Muscle layer of colon (tissue), 2 donors: ENCODE results near the gene CPSF4.

Experiments used
- H3K27ac ChIP-seq: one replicate; pipeline ENCODE4 v1.7.0; 2013; ENCODE audit warnings: low read depth, mild to moderate bottlenecking, low read length, moderate library complexity
- H3K27me3 ChIP-seq, 2 donors: one replicate each; pipeline ENCODE4 v1.7.0; 2013; ENCODE audit warnings: low read length in 2 of 2, mild to moderate bottlenecking in 2 of 2; ENCODE audit not compliant: insufficient read depth in 2 of 2, control insufficient read depth in 1 of 2
- H3K36me3 ChIP-seq: one replicate; pipeline ENCODE4 v1.7.0; 2013; ENCODE audit warnings: mild to moderate bottlenecking, low read length; ENCODE audit not compliant: insufficient read depth
- H3K4me1 ChIP-seq: one replicate; pipeline ENCODE4 v1.7.0; 2013; ENCODE audit warnings: mild to moderate bottlenecking, low read length; ENCODE audit not compliant: insufficient read depth
- H3K4me3 ChIP-seq, 2 donors: one replicate each; pipeline ENCODE4 v1.7.0; 2013; ENCODE audit warnings: low read length in 2 of 2, low read depth in 1 of 2, mild to moderate bottlenecking in 1 of 2, moderate library complexity in 1 of 2
- H3K9ac ChIP-seq: one replicate; pipeline ENCODE4 v1.7.0; 2013; ENCODE audit warnings: low read length
- H3K9me3 ChIP-seq: one replicate; pipeline ENCODE4 v1.7.0; 2013; ENCODE audit warnings: mild to moderate bottlenecking, low read length
- donor health status: abdominal sarcoma.
- donor health status: Adenocarcinoma of cecum.

Gene CPSF4

DNA sequence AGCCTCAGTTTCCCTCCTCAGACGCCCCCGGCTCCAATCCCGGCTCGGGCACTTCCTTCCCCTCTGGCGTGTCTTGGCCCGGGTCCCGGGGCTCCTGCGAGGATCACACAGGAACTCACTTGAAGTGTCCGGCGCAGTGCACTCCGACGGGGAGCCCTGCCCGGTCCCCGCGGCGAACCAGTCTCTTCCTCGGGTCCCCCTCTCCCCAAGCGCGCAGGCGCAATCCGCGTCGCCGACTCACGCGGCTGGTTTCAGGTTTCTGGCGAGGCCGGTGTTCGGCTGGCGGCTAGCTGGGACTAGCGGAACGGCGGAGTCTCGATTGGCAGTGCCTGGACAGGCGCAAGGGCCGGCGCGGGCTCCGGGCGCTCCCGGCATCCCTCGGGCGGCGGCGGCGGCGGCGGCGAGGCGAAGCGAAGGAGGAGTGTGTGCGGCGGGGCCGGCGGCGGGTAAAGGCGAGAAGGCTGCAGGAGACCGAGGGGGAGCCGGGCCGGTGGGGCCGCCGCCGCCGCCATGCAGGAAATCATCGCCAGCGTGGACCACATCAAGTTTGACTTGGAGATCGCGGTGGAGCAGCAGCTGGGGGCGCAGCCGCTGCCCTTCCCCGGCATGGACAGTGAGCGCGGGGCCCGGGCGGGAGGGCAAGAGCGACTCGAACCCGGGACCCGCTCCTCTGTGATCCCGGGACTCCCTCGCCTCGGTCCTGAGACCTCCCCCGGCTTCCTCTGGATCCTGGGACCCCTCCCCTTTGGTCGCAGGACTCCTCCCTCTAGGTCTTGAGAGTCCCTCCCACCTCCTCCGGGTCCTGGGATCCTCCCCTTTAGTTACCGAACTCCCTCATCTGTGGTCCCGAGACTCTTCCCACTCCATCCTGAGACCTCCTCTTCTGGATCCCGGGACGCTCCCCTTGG, at the start of gene CPSF4, which contains the start of gene PTCD1:
Gene CPSF4 (plus strand): TSS at position 371 of the 908 bp plus-strand sequence. CDS start 140 bp downstream, at position 511.
Gene PTCD1 (minus strand): TSS at position 226 of the 908 bp plus-strand sequence. CDS start 3,556 bp downstream, outside the sequence.
- Histone ChIP-seq H3K27ac (peak within 1 kb of the TSS; percentile 81), H3K27me3 (no peaks in the 10 kb centered on the region), H3K9me3 (no peaks in the 10 kb centered on the region), H3K36me3 (peaks cover 6% of the 10 kb centered on the region), H3K4me3 (peak within 1 kb of the TSS; percentile 75 to 97), H3K9ac (peak within 1 kb of the TSS; percentile 84), H3K4me1 (peaks cover 20% of the 10 kb centered on the region)

DNA sequence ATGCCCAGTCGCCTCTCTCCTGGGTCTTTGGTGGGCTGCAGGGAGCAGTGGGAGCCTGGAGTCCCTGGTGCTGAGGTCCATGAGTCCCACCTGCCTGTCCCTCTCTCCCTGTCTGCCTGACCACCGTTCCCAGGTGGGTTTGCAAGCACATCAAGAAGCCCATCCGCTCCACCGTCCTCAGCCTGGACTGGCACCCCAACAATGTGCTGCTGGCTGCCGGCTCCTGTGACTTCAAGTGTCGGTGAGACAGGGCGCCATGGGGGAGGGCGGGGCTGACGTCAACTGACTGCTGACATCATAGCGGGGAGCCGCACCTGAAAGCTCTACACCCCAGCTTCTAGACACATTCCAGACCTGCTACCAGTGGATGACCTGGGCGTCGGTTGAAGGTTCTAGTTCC, 49.0 kb upstream of the CPSF4 start:
- no peak overlapping the region for H3K27ac ChIP-seq
- H3K9ac ChIP-seq: no peak overlapping the region
- H3K4me3 ChIP-seq: no peak overlapping the region
- H3K36me3 ChIP-seq: peaks cover 9% of the 10 kb centered on the region
- no peaks in the 10 kb centered on the region for H3K27me3 ChIP-seq
- H3K9me3 ChIP-seq: no peaks in the 10 kb centered on the region
- peaks cover 16% of the 10 kb centered on the region for H3K4me1 ChIP-seq

DNA sequence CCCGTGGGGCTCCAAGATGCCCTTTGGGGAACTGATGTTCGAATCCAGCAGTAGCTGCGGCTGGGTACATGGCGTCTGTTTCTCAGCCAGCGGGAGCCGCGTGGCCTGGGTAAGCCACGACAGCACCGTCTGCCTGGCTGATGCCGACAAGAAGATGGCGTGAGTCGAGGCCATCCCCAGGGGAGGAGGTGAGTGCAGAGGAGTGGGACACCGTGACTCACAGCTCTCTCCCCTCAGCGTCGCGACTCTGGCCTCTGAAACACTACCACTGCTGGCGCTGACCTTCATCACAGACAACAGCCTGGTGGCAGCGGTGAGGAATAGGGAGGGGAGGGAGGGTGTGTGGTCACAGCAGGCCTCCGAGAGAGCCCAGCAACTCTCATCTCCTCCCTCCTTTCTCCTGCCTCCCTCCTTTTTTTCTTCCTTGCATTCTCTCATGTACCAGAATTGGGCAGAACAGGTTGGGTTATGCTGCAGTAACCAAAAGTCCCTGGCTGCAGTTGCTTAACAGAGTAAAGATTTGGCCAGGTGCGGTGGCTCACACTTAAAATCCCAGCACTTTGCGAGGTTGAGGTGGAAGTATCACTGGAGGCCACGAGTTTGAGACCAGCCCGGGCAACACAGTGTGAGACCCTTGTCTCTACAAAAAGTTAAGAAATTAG, 47.7 kb upstream of the CPSF4 start:
- Histone ChIP-seq H3K9ac (no peak overlapping the region), H3K36me3 (peaks cover 9% of the 10 kb centered on the region), H3K9me3 (no peaks in the 10 kb centered on the region), H3K4me3 (no peak overlapping the region), H3K27me3 (no peaks in the 10 kb centered on the region), H3K27ac (no peak overlapping the region), H3K4me1 (peaks cover 16% of the 10 kb centered on the region)

DNA sequence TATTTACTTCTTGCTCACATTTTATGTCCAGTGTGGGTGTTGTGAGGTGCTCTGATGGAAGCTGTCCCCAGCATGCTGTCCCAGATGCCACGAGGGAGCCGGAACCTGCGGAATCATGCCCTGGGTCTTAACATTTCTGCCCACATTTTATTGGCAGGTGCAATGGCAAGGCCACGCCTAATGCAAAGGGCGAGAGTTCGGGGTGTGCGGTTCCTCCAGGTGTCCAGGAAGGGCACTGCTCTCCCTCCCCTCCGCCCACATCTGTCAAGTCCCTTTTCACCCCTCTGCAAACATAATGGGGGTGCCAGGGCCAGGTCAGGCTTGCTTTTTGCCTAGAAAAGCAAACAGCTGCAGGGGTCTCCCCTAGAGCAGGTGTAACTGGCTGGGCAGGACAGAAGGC, 46.7 kb upstream of the CPSF4 start:
- Histone ChIP-seq H3K27ac (no peak overlapping the region), H3K9me3 (no peaks in the 10 kb centered on the region), H3K9ac (no peak overlapping the region), H3K36me3 (peaks cover 8% of the 10 kb centered on the region), H3K27me3 (no peaks in the 10 kb centered on the region), H3K4me3 (no peak overlapping the region), H3K4me1 (peaks cover 16% of the 10 kb centered on the region)

DNA sequence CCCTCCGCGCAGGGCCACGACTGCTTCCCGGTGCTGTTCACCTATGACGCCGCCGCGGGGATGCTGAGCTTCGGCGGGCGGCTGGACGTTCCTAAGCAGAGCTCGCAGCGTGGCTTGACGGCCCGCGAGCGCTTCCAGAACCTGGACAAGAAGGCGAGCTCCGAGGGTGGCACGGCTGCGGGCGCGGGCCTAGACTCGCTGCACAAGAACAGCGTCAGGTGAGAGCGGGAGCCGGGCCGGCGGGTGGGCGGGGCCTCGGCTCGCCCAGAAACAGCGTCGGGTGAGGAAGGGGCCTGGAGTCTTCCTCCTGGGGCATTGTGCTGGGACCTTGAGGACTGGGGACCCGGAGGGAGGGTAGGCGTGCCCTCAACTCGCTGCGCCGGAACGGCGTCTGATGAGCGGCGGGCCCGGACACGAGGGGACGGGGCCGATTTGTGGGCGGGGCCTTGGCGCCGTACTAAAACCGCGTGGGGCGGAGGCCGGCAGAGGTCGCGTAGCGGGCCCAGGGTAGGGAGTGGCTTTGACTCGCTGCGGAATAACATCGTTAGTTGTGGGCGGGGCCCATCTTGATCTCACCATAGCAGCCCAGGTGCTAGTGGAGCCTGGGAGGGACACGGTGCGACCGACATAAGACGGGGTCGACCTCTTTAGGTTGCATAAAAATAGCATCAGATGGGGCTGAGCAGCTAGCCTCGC, 45.9 kb upstream of the CPSF4 start:
- Histone ChIP-seq H3K4me3 (peak overlapping the region; percentile 50 to 74), H3K36me3 (peaks cover 16% of the 10 kb centered on the region), H3K27ac (peak overlapping the region; percentile 56), H3K27me3 (no peaks in the 10 kb centered on the region), H3K9me3 (no peaks in the 10 kb centered on the region), H3K4me1 (peaks cover 16% of the 10 kb centered on the region), H3K9ac (peak overlapping the region; percentile 20)

DNA sequence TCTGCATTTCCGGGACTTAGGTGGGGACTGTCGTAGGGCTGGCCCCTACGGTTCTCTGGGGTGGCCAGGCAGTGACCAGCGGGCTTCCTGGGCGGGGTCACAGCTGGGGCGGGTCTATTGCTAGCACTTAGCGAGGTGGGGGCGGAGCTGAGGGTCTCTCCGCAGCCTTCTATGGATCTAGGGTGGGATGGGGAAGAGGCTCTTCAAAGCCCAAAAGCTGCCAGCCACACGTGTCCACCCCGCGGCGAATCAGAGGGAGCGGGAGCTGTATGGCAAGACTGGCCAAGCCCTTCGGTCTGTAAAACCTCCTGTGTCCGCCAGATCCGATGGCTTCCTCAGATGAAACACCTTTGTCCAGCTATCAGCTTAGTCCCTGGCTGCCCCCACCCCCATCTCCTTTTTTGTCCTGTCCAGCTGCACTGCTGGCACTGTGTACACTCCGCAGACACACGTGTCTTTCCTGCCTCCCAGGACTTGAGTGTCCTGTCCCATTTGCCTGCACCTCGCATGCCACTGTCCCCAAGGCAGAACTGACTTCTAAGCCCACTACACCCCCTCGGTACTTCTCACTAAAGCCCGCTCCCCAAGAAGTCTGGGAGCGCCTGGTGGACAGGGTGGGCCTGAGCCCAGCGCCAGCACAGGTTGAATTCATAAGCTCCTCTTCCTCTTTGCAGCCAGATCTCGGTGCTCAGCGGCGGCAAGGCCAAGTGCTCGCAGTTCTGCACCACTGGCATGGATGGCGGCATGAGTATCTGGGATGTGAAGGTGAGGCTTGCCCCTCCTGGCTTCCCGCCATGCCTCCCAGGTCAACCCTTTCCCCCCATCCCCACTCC, 45.2 kb upstream of the CPSF4 start:
- H3K36me3 ChIP-seq: peaks cover 24% of the 10 kb centered on the region
- peaks cover 16% of the 10 kb centered on the region for H3K4me1 ChIP-seq
- H3K4me3 ChIP-seq: peak overlapping the region; percentile 50 to 74
- peak overlapping the region; percentile 56 for H3K27ac ChIP-seq
- no peaks in the 10 kb centered on the region for H3K9me3 ChIP-seq
- H3K27me3 ChIP-seq: no peaks in the 10 kb centered on the region
- peak overlapping the region; percentile 20 for H3K9ac ChIP-seq

DNA sequence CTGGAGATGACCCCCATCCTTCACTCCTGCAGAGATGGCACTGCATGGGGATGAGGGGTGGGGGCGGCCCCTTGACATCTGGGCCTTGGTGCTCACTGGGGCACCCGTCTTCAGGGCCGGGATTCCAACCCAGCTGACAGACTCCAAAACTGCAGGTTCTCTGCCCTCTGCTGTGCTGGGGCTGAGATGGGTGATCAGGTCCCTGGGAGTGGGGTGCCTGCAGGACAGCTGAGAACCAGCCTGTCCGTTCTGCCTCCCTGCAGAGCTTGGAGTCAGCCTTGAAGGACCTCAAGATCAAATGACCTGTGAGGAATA, 44.6 kb upstream of the CPSF4 start:
- Histone ChIP-seq H3K27ac (no peak overlapping the region), H3K36me3 (peaks cover 29% of the 10 kb centered on the region), H3K4me1 (peaks cover 16% of the 10 kb centered on the region), H3K9me3 (no peaks in the 10 kb centered on the region), H3K27me3 (no peaks in the 10 kb centered on the region), H3K4me3 (no peak overlapping the region), H3K9ac (no peak overlapping the region)

DNA sequence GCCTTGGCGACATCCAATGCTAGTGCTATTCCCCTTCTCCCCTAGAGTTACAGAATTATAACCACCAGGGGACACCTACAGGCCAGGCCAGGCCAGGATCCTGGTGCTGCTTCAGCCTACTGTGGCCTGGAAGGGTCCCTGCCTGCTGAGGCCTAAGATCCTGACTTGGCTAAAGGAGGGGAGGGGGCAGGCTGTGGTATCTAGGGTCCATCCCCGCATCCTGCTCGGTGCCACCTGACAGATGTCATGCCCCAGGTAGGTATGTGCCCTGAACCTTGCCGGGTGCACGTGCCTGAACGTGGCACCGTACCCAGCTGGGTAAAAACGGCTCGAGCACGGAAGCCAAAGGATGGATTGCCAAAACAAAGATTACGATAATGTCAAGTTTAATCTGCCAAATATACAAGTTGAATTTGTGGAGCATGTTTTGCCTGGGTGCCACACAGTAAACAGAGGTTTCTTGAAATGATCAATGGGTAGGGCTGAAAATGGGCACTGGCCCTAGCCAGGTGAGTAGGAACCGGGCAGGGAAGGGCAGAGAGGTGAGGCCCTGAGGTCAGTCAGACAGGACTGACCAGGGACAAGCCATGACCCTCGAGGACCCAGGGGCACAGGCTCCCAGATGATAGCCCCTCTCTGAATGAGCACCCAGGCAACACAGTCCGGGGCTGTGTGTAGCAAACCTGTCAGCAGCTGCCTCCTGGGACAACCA, 43.0 kb upstream of the CPSF4 start:
- H3K27me3 ChIP-seq: no peaks in the 10 kb centered on the region
- no peak overlapping the region for H3K4me3 ChIP-seq
- H3K9me3 ChIP-seq: no peaks in the 10 kb centered on the region
- H3K4me1 ChIP-seq: peaks cover 16% of the 10 kb centered on the region
- no peak overlapping the region for H3K9ac ChIP-seq
- H3K27ac ChIP-seq: no peak overlapping the region
- H3K36me3 ChIP-seq: peaks cover 41% of the 10 kb centered on the region

DNA sequence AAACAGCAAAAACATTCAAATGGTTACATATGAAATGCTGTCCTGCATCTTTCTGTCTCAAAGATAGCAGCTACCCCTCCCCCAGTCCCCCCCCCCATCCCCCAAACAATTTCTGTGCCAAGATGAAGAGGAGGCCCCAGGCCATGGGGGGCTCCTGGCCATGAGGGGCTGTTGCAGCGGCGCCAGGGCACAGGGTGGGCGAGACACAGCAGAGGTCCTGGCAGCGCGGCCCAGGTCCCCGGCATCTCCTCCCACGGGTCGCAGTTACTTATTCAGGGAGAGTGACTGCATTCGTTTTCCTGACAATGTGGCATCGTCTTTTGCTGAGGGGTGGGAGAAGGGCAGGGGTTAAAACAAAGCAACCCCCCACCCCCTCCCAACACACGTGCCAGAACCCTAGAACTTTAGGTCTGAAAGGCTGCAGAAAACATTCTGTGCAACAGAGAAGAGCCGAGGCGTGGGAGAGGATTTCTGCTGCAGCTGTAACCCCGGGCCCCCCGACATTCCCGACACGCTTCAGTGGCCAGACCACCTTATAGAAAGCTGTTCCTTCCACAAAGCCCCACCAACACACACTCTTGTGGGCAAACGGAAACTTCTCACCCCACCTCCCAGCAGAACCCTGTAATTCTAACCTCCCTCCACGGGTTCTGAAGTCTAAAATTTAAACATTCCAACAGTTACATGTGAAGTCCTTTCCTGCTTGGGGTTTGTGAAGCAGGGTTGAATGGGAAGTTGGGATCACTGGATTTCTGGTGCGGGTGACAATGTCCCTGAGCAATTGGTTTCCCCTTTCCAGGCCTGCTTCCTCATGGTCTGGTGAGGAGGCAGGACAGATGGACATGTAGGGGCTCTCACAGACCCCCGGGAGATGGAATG, 42.1 kb upstream of the CPSF4 start:
- H3K36me3 ChIP-seq: peaks cover 49% of the 10 kb centered on the region
- no peak overlapping the region for H3K27ac ChIP-seq
- no peak overlapping the region for H3K9ac ChIP-seq
- no peaks in the 10 kb centered on the region for H3K27me3 ChIP-seq
- H3K9me3 ChIP-seq: no peaks in the 10 kb centered on the region
- H3K4me3 ChIP-seq: no peak overlapping the region
- H3K4me1 ChIP-seq: peaks cover 16% of the 10 kb centered on the region
